ENCODE results near the gene PHKA1. TPM values are rescaled to one million over a fixed set of nuclear protein-coding genes. Genes with fewer than 3 reads are reported as not detected.
"Not testable (repeated sequence)": the region's sequence is repeated elsewhere in the genome, so short reads cannot be mapped to it uniquely, and the experiment has no call there.

Gene PHKA1
- total and polyA plus RNA-seq, 2 experiments from 2014 or later: 2.6 to 6.8 TPM

GRCh38 chrX:72554448-72555140 lies 159.5 kb downstream of the PHKA1 start:
- DNase-seq (ENCODE audit: low spot score): peak; percentile 77
- H3K4me1 Mint-ChIP-seq: peaks cover 9% of the 10 kb centered on the region
- H3K4me3 ChIP-seq: peak overlapping the region; percentile 53
- H3K4me1 ChIP-seq (ENCODE audit: insufficient read depth): no peaks in the 10 kb centered on the region
- peaks cover 21% of the 10 kb centered on the region for H3K36me3 Mint-ChIP-seq (ENCODE audit: low read depth)
- H3K27ac ChIP-seq (ENCODE audit: low read depth): peak overlapping the region; percentile 92
- peak; percentile 90 for ATAC-seq
- H3K9me3 Mint-ChIP-seq: peaks cover 7% of the 10 kb centered on the region; the same call in 1 of the 3 replicates
- H3K27ac Mint-ChIP-seq: peak overlapping the region; percentile 99
- H3K4me3 Mint-ChIP-seq: peak overlapping the region; percentile 72
- no peaks in the 10 kb centered on the region for H3K27me3 Mint-ChIP-seq (ENCODE audit: insufficient read depth, low read depth, poor library complexity)
- H3K27me3 ChIP-seq (ENCODE audit: insufficient read depth): no peaks in the 10 kb centered on the region
- no peak overlapping the region for H2AFZ ChIP-seq
- peaks cover 5% of the 10 kb centered on the region; the same call in 1 of the 2 replicates for H3K79me2 ChIP-seq (replicated peaks; ENCODE audit: insufficient read depth)
- peak overlapping the region; percentile 72 for H3K4me2 ChIP-seq
- no peaks in the 10 kb centered on the region for H3K9me2 ChIP-seq (ENCODE audit: insufficient read depth)
- H3F3A ChIP-seq (replicated peaks; ENCODE audit: low read depth): no peaks in the 10 kb centered on the region
- TF ChIP-seq STAT1 (IDR thresholded peaks at IDR 0.05; ENCODE audit: unreplicated experiment): no peak
- TF ChIP-seq, protein P1, sequence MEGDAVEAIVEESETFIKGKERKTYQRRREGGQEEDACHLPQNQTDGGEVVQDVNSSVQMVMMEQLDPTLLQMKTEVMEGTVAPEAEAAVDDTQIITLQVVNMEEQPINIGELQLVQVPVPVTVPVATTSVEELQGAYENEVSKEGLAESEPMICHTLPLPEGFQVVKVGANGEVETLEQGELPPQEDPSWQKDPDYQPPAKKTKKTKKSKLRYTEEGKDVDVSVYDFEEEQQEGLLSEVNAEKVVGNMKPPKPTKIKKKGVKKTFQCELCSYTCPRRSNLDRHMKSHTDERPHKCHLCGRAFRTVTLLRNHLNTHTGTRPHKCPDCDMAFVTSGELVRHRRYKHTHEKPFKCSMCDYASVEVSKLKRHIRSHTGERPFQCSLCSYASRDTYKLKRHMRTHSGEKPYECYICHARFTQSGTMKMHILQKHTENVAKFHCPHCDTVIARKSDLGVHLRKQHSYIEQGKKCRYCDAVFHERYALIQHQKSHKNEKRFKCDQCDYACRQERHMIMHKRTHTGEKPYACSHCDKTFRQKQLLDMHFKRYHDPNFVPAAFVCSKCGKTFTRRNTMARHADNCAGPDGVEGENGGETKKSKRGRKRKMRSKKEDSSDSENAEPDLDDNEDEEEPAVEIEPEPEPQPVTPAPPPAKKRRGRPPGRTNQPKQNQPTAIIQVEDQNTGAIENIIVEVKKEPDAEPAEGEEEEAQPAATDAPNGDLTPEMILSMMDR (conservative IDR thresholded peaks at IDR 0.05; ENCODE audit: low read depth in 2 of 2): peak; percentile 57 to 65
- no peaks in the 10 kb centered on the region for H3K36me3 ChIP-seq (ENCODE audit: insufficient read depth)
- H4K20me1 ChIP-seq (replicated peaks; ENCODE audit: insufficient read depth): no peaks in the 10 kb centered on the region; the same call in none of the 2 replicates

DNA sequence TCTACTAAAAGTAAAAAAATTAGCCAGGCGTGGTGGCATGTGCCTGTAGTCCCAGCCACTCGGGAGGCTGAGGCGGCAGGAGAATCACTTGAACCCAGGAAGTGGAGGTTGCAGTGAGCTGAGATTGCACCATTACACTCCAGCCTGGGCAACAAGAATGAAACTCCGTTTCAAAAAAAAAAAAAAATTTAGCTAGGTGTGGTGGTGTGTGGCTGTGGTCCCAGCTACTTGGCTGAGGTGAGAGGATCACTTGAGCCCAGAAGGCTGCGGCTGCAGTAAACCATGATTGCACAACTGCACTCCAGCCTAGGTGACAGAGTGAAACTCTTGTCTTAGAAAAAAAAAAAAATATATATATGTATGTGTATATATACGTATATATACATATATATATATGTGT lies 161.7 kb downstream of the PHKA1 start:
- not testable (repeated sequence) for H4K20me1 ChIP-seq (replicated peaks; ENCODE audit: insufficient read depth); H3K27ac ChIP-seq (ENCODE audit: low read depth); H3K27ac Mint-ChIP-seq; H3F3A ChIP-seq (replicated peaks; ENCODE audit: low read depth); H3K27me3 ChIP-seq (ENCODE audit: insufficient read depth); H3K4me3 Mint-ChIP-seq; H3K36me3 Mint-ChIP-seq (ENCODE audit: low read depth); H2AFZ ChIP-seq; H3K79me2 ChIP-seq (replicated peaks; ENCODE audit: insufficient read depth); H3K4me1 ChIP-seq (ENCODE audit: insufficient read depth); H3K9me2 ChIP-seq (ENCODE audit: insufficient read depth); H3K27me3 Mint-ChIP-seq (ENCODE audit: insufficient read depth, low read depth, poor library complexity); H3K9me3 Mint-ChIP-seq; H3K4me1 Mint-ChIP-seq; ATAC-seq; H3K4me3 ChIP-seq; H3K4me2 ChIP-seq; DNase-seq (ENCODE audit: low spot score); H3K36me3 ChIP-seq (ENCODE audit: insufficient read depth)

DNA sequence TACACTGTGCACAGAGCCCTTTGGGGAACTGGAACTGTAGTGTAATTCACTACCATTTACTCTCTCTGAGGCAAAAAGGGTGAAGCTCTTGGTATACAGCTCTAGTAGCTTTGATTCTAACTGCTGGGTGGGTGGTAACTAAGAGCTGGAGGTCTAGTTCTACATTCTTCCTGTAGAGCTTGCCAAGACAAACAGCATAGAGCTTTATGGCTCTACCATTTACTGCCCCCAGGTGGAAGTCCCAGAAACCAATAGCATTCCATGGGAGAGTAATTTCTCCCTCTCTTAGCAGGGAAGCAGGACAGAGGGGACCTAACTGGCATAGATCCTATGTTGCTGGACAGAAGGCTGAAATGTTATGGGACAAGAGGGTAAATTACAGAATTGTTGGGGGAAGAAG lies 168.1 kb downstream of the PHKA1 start:
- Histone ChIP-seq H3K27ac (ENCODE audit: low read depth) (no peak overlapping the region), H3K9me2 (ENCODE audit: insufficient read depth) (no peaks in the 10 kb centered on the region), H3K4me1 (ENCODE audit: insufficient read depth) (no peaks in the 10 kb centered on the region), H2AFZ (no peak overlapping the region), H3K79me2 (replicated peaks; ENCODE audit: insufficient read depth) (no peaks in the 10 kb centered on the region), H3K27me3 (ENCODE audit: insufficient read depth) (no peaks in the 10 kb centered on the region), H3K4me2 (no peak overlapping the region), H3K36me3 (ENCODE audit: insufficient read depth) (no peaks in the 10 kb centered on the region), H3F3A (replicated peaks; ENCODE audit: low read depth) (no peaks in the 10 kb centered on the region), H4K20me1 (replicated peaks; ENCODE audit: insufficient read depth) (no peaks in the 10 kb centered on the region; the same call in 1 of the 2 replicates), H3K4me3 (no peak overlapping the region)
- no peaks in the 10 kb centered on the region for H3K9me3 Mint-ChIP-seq
- H3K4me3 Mint-ChIP-seq: no peak overlapping the region
- H3K36me3 Mint-ChIP-seq (ENCODE audit: low read depth): no peaks in the 10 kb centered on the region; the same call in 2 of the 3 replicates
- TF ChIP-seq STAT1 (IDR thresholded peaks at IDR 0.05; ENCODE audit: unreplicated experiment): no peak
- TF ChIP-seq, protein P1 (conservative IDR thresholded peaks at IDR 0.05; ENCODE audit: low read depth in 2 of 2): peak; percentile 11 to 40; a peak in 2 of 4 replicates
- TF ChIP-seq POLR2AphosphoS5 (IDR thresholded peaks at IDR 0.05; ENCODE audit: low read depth): no peak
- peaks cover 2% of the 10 kb centered on the region for H3K27me3 Mint-ChIP-seq (ENCODE audit: insufficient read depth, low read depth, poor library complexity)
- peak; percentile 47 for ATAC-seq
- peak; percentile 13 for DNase-seq (ENCODE audit: low spot score)
- no peaks in the 10 kb centered on the region for H3K4me1 Mint-ChIP-seq
- H3K27ac Mint-ChIP-seq: no peak overlapping the region

Data from GM23338 (cell line).